ENCODE measurements around the gene ACTR5.
"Not testable (repeated sequence)": the region's sequence is repeated elsewhere in the genome, so short reads cannot be mapped to it uniquely, and the experiment has no call there.

ACTR5 gene

DNA sequence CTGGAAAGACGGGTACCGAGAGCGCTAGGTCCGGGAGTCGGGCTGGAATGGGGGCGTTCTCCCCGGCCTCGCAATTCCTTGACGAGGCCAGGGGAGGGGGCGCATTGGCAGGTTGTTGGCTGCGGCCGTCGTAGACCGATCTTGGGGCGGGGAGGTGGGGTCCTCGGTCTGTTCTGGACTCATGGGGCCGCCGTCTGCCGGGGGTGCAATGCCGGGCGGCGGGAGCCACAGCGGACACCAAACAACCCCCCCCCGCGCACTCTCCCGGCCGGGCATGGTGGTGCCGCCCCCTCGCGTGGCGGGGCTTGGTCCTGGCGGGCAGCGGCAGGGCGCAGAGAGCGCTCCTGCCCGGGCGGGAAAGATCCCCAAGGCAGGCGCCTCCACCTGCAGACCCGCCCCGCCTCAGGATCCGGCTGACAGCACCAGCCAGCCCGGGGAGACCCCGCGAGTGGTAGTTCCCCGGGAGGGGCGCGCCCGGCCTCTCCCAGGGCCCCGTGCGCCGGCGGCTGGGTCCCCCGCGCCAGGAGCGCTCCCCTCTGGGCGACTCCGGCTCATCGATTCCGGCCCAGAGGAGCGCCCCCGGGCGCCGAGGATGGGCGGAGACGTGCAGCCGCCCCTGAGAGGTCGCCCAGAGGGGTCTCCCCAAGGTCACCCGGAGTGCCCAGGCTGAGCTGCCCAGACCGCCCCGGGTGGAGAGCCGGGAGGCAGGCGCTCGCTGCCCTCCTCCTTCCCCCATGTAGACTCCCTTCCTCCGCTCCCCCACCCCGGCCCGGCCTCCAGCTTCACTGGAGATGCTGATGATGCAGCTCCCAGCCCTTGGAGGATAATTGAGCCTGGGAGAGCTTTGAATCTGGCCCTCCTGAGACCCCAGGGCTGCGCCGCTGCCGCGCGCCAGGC, 57.9 kb downstream of the ACTR5 start:
- no peak for DNase-seq

DNA sequence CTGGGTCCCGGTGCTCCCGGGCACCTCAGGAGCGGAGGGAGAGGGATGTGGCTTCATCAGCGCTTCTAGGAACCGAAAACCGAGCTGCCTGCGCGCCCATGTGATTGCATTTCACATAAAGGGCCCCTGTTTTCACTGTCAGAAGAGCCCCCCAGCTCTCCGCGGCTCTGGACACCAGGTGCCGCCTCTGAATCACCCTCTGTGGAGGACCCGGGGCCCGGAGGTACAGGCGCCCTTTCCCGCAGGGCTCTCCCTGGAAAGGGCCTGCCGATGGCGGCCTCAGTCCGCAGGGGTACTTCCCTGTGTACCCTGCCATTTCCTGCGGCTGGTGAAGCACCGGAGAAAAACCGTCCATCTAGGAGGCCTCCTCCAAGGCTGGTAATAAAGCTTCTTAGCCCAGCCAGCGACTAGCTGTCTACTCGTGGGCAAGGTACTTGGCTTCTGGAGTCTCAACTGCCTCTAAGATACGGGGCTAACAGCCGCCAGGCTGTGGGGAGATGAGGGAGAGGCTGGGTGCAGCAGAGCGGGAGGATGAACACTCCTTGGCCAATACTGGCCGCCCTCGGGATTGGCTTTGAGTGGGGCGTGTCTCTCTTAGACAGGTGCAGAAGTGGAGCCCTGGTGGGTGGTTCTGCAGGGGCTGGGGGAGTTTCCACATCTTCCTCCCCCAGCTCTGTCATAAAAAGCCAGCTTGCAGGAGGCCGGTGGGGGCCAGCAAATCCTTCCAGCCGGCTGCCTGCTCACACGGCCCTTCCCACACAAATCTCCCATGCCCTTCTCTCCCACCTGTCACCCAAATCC, 58.8 kb downstream of the ACTR5 start:
- no peak for DNase-seq

- DNase-seq: no peak
Observed at GRCh38 chr20:38809942-38810341, 61.7 kb downstream of the ACTR5 start.

DNA sequence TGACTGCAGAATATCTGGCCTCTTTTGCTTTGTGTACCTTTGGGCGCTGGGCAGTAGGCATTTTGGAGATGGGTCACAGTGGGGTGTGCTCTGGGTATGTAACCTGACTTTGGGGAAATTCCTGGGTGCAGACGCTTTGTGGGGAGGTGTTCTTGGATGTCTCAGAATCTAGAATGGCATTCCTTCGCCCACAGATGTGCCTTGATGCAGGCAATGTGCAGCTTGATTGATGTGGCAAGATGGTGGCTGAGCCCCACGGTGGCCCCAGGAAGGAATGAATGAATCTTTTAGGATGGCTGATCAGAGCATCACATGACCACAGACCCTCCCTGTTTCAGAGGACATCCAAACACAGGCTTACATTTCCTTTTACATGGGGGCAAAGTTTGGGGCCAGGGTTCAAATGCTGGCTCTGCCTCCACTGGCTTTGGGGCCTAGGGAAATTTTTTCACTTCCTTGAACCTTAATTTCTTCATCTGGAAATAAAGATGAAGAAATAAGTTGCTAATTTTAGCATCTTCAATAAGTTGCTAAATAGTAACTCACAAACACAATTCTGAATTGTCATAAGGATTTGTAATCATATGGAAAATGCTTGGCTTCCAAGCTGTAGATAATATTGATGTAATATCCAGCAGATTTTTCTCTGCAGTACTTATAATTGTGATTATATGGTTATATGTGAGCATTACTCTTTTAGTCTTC, 62.8 kb downstream of the ACTR5 start:
- no peak for DNase-seq

GRCh38 chr20:38811769-38812168, 63.5 kb downstream of the ACTR5 start:
- DNase-seq: no peak

DNA sequence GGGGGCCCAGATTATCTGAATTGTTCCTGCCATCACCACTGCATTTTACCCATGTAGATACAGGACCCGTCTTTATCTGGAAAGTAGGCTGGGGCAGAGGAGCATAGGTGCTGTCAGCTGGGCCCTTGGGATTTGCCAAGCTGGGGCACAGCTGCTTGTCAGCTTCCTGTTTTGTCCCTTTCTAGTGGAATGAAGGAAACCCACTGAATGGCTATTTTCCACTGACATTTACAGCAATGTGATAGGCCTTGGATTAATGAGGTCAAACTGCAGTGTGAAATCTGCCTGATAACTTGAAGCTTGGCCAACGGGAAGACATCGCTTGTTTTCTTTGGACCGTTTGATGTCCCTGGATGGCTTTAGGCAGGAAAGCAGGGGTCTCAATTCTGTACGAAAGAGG, 63.9 kb downstream of the ACTR5 start:
- DNase-seq: no peak

GRCh38 chr20:38812709-38813573, 64.7 kb downstream of the ACTR5 start:
- no peak for DNase-seq

DNA sequence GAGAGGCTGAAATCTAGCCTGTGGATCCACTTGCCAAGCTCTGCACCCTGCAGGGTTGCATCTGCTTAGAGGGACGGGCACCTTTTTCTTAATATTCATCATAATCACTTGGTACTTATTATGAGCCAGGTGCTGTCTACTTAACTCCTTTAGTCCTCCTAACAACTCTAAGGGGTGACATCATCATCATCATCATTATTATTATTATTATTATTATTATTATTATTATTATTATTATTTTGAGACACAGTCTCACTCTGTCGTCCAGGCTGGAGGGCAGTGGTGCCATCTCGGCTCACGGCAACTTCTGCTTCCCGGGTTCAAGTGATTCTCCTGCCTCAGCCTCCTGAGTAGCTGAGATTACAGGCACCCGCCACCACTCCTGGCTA, 65.3 kb downstream of the ACTR5 start:
- not testable (repeated sequence) for DNase-seq

DNA sequence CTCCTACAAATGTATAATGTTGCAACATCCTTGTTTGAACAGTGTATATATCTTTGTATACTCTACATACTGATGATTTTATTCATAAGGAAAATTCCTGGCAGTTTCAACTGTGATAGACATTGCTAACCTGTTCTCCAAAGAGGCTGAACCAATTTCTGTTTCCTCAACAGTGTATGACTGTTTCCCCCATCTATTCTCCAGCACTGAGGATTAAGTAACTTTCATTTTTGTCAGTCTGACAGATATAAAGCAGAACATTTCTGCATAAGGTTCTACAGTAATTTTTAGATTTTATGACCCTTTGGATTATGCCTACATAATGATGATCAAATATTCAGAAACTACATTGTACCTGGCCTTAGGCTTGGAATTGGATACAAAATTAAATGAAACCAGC, 67.2 kb downstream of the ACTR5 start:
- DNase-seq: no peak

GRCh38 chr20:38818113-38819065, 70.1 kb downstream of the ACTR5 start:
- no peak for DNase-seq

Measured in T1000 (cell line).